Measurements from ENCODE around the gene SLC25A47. TPM values are rescaled to one million over a fixed set of nuclear protein-coding genes. Genes with fewer than 3 reads are reported as not detected.
"Not testable (repeated sequence)": the region's sequence is repeated elsewhere in the genome, so short reads cannot be mapped to it uniquely, and the experiment has no call there.

The SLC25A47 gene
- total RNA-seq, 1 donor, result 0.10 TPM

DNA sequence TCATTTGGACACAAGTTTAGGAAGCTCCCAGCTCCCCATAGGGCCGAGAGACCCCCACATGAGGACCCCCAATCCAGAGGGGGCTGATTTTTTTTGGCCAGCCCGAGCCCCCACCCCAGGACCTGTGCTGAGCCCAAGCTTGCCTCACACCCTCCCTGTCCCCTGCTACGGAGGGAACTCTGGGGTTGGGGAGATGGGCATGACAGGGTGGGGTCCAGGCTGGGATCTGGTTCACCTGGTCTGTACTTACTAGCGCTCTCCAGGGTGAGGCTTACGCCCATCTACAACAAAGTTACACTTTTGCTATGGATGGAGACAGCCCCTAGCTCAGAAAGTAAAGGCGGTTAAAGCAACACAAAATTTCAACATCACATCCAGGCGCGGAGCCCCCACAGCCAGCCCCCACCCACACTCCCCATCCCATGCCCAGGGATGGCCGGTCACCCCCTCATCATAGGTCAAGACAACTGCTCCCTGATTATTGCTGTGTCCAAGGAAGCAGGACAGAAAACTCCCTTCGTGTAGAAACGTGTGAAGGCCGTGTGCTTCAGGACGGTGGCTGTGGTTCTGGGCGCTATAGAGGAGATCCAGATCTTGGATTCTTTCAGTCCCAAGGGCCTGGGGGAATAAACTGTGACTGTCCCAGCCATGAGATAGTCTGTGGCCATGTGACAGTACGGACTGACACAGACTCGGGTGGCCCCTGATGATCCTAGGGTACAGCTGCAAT, 27.6 kb upstream of the SLC25A47 start:
- Histone ChIP-seq H3K9me3 (ENCODE audit: low read depth, low read length) (no peaks in the 10 kb centered on the region), H3K4me1 (ENCODE audit: insufficient read depth, low read length) (peaks cover 31% of the 10 kb centered on the region), H3K27me3 (ENCODE audit: insufficient read depth, low read length) (no peaks in the 10 kb centered on the region), H3K4me3 (ENCODE audit: low read length) (no peak overlapping the region)

DNA sequence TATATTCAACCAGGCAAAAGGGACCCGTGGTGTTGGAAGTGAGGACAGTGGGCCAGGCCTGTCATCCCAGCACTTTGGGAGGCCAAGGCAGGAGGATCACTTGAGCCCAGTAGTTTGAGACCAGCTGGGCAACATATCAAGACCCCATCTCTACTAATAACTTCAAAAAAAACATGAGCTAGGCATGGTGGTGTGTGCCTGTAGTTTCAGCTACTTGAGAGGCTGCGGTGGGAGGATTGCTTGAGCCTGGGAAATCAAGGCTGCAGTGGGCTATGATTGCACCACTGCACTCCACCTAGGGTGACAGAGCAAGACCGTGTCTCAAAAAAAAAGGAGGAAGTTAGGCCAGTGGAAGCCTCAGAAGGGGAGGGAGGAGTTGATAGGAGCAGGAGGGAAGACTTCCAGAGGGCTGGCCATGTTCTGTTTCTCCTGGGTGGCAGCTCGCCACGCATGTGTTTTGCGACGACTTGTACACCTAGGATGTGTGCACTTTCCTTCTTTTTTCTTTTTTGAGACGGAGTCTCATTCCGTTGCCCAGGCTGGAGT, 27.0 kb upstream of the SLC25A47 start:
- Histone ChIP-seq H3K4me1 (ENCODE audit: insufficient read depth, low read length) (peaks cover 30% of the 10 kb centered on the region), H3K4me3 (ENCODE audit: low read length) (no peak overlapping the region), H3K27me3 (ENCODE audit: insufficient read depth, low read length) (no peaks in the 10 kb centered on the region), H3K9me3 (ENCODE audit: low read depth, low read length) (no peaks in the 10 kb centered on the region)

DNA sequence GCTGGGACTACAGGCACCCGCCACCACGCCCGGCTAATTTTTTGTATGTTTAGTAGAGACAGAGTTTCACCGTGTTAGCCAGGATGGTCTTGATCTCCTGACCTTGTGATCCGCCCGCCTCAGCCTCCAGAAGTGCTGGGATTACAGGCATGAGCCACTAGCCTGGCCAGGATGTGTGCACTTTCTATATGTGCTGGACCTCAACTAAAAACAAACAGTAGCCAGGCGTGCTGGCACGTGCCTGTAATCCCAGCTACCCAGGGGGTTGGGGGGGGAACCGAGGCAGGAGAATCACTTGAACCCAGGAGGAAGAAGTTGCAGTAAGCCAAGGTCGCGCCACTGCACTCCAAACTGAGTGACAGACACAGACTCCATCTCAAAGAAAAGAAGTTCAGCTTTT, 26.4 kb upstream of the SLC25A47 start:
- H3K4me1 ChIP-seq (ENCODE audit: insufficient read depth, low read length), result peaks cover 30% of the 10 kb centered on the region
- not testable (repeated sequence) for H3K9me3 ChIP-seq (ENCODE audit: low read depth, low read length); H3K4me3 ChIP-seq (ENCODE audit: low read length); H3K27me3 ChIP-seq (ENCODE audit: insufficient read depth, low read length)

DNA sequence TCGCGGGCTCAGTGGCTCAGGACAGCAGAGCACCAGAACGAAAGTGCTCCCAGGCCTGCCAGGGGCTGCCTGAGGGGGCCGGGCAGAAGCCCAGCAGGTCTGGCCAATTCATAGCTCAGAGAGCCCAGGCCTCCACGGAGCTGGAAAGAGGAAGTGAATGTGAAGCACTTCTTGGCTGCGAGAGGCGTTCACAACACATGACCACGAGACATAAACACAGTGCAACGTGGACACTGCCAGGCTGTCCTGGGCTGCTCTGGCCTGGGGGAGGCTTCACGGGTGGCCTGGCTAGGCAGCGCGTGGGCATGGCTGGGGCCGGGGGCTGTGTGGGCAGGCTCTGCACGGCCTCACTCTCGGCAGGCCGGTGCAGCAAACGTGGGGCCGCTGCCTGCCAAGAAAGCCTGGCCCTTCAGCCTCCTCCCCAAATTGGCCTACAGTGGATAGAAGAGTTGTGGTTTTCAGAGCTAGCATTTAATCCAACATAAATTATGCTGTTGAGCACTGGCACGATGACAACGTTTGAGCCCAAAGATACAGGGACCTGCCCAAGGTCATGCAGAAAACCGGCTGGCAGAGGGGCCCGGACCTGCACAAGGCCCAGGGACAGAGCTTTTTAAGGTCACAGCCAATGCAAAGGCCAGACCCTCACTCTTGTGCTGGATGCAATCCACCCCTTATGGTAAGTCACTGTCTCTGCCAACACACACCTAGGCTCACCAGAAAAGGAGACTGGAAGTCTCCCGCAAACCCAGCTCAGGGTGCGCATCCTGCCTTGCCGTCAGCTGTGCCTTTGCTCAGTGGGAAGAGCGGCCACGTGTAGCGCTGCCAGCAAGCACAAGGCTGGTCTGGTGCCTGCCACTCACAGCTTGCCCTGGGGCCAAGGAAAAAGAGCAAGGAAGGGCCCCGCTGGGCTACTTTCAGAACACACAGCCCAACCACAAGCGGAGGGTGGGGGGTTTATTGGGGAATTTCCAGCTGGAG, 25.5 kb upstream of the SLC25A47 start:
- peaks cover 30% of the 10 kb centered on the region for H3K4me1 ChIP-seq (ENCODE audit: insufficient read depth, low read length)
- no peaks in the 10 kb centered on the region for H3K27me3 ChIP-seq (ENCODE audit: insufficient read depth, low read length)
- no peak overlapping the region for H3K4me3 ChIP-seq (ENCODE audit: low read length)
- H3K9me3 ChIP-seq (ENCODE audit: low read depth, low read length), result no peaks in the 10 kb centered on the region

DNA sequence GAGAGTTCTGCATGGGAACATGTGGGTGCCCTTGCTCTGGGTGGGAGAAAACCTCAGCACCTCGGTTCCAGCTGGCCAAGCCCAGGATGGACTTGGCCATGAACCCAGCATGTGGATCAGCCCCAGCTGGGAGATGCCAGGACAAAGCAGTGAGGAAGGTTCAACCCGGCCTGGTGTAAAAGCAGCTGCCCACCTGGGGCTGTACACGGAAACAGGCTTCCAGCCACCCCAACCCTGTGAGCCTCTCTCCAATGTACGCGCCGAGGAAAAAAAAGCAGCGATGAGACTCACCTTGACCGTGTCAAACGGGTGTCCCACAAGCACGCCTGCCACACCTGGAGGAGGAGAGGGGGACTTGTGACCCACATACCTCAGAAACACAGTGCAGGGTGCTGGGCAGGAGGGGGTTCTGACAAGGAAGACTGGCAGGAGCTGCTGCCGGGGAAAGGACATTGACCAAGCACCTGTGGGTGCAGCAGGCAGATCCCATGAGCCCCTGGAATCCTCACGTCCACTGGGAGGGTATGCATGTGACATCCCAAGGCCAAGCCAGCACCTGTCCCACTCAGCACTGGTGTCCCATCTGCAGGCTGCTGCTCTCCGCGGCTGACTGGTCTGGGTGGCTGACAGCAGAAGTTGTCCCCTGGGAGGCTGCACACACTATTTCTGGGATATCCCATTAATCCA, 24.4 kb upstream of the SLC25A47 start:
- H3K4me1 ChIP-seq (ENCODE audit: insufficient read depth, low read length), result peaks cover 30% of the 10 kb centered on the region
- H3K4me3 ChIP-seq (ENCODE audit: low read length), result no peak overlapping the region
- H3K27me3 ChIP-seq (ENCODE audit: insufficient read depth, low read length), result no peaks in the 10 kb centered on the region
- H3K9me3 ChIP-seq (ENCODE audit: low read depth, low read length), result no peaks in the 10 kb centered on the region

DNA sequence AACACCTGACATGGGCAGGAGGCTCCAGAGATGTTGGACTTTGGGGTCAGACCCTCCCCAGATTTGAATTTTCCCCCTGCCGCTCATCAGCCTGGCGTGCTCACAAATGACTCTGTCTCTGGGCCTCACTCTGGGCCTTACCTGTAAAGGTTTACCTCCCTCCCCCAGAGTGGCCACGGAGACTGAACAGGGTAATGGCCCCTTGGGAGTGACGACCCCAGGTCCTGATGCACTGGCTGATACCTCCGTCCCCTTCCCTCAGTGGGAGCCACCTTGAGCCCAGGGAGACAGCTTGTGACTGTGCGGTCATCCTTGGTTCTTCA, 23.9 kb upstream of the SLC25A47 start:
- H3K9me3 ChIP-seq (ENCODE audit: low read depth, low read length), result no peaks in the 10 kb centered on the region
- no peak overlapping the region for H3K4me3 ChIP-seq (ENCODE audit: low read length)
- peaks cover 30% of the 10 kb centered on the region for H3K4me1 ChIP-seq (ENCODE audit: insufficient read depth, low read length)
- no peaks in the 10 kb centered on the region for H3K27me3 ChIP-seq (ENCODE audit: insufficient read depth, low read length)

DNA sequence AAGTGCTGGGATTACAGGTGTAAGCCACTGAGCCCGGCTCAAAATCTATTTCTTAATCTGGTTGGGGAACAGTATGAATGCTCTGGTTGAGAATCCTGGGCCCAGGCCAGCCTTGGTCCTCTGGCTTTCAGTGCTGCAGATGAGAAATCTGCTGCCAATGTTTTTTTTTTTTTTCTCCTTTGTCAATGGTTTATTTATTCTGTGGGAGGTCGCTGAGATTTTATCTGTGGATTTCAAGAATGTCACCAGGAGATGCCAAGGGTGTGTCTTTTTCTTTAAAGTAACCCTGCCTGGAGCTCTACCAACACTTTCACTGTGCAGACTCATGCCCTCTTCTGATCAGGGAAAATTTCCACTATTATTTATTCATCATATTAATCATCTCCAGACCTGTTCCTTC, 20.5 kb upstream of the SLC25A47 start:
- H3K4me3 ChIP-seq (ENCODE audit: low read length), result no peak overlapping the region
- H3K4me1 ChIP-seq (ENCODE audit: insufficient read depth, low read length), result peaks cover 29% of the 10 kb centered on the region
- no peaks in the 10 kb centered on the region for H3K27me3 ChIP-seq (ENCODE audit: insufficient read depth, low read length)
- no peaks in the 10 kb centered on the region for H3K9me3 ChIP-seq (ENCODE audit: low read depth, low read length)

DNA sequence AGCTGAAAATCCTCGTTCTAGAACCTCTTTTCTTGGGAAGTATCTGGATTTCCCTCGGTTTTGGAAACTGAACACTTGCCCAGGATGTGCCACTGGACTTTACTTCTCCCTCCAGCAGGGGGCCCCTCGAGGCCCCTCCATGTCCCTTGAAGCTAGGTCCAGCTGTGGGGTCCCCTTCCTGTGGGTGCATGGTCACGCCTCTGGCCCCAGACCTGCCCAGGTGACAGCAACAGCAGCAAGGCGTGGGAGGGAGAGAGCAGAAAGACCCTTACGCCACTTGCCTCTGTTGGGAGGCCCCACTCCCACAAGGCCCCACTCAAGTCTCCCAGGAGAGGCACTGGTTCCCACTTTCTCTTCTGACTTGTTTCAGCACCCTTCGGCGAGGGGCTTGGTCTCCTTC, 20.0 kb upstream of the SLC25A47 start:
- Histone ChIP-seq H3K9me3 (ENCODE audit: low read depth, low read length) (no peaks in the 10 kb centered on the region), H3K27me3 (ENCODE audit: insufficient read depth, low read length) (no peaks in the 10 kb centered on the region), H3K4me1 (ENCODE audit: insufficient read depth, low read length) (peaks cover 29% of the 10 kb centered on the region), H3K4me3 (ENCODE audit: low read length) (no peak overlapping the region)

DNA sequence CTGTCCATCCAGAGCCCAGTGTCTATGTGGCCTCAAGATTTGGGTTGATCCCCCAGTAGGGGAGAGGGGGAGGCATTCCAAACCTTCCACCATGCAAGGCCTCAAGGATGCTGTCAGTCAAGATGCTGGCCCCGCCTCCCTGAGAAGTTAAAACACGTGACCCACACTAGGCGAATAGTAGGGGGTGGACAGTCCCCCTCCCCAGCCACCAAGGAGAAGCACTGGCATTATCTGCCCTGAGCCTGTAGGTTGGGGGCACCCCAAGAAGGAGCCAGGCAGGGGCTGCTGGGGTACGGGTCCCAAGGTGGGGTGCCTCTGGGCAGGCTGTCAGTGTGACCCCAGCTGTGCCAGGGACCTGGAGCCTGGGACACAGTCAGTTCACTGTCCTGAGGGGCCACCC, 19.2 kb upstream of the SLC25A47 start:
- Histone ChIP-seq H3K27me3 (ENCODE audit: insufficient read depth, low read length) (no peaks in the 10 kb centered on the region), H3K4me1 (ENCODE audit: insufficient read depth, low read length) (peaks cover 29% of the 10 kb centered on the region), H3K9me3 (ENCODE audit: low read depth, low read length) (no peaks in the 10 kb centered on the region), H3K4me3 (ENCODE audit: low read length) (no peak overlapping the region)

DNA sequence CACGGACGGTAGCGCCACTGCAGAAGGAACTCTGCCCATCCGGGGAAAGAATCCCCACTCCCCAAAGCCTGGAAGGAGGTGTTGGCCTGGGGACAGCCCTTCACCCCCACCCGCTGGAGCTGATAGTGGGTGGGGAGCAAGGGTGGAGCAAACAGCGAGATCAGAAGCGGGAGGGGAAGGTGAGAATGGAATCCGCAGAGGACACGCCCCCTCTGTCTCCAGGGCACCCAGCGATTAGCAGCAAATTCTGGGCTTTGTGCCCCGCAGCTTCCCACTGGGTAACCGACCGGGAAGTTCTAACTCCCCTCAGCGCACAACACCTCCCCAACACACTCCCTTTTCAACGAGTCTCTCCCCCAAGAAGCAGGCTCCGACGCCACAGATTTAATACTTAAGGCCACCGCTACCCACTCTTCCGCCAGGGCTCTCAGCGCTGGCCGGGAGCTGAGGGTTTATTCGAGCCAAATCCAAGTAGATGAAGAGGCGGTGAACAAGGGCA, 18.3 kb upstream of the SLC25A47 start:
- Histone ChIP-seq H3K9me3 (ENCODE audit: low read depth, low read length) (no peaks in the 10 kb centered on the region), H3K4me3 (ENCODE audit: low read length) (peak overlapping the region; percentile 30), H3K4me1 (ENCODE audit: insufficient read depth, low read length) (peaks cover 29% of the 10 kb centered on the region), H3K27me3 (ENCODE audit: insufficient read depth, low read length) (no peaks in the 10 kb centered on the region)

DNA sequence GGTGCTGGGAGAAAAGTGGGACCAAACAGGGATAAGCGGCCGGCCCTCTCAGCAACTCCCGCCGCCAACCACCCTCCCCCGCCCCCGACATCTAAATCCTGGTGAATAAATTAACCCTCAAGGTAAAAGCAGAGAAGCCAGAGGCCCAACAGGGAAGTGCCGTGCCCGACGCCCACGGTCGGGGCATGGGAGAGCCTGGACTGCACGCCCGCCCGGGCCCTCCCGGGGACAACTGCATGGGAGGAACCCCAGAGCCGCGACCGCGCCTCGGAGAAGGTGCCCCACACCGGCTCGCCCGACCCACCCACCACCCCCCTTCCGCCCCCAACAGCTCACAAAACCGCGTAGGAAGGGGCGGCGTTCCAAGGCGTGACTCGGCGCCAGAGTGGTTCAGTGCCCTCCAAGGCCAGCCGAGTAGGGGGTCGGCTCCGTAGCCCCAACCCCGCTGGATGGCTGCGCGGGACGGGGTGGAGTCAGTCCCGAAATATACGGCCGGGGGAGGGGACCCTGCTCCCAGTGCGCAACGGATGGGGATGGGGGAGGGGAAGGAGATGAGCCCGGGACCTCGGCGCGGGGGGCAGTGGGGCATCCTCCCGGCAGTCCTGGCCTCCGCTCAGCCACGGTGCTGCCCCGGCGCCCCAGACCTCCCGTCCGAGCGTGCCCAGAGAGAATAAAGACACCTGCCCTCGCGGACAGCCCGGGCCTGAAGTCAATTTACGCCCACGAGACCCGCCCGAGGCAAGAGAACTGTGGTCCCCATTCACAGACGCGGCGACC, 17.6 kb upstream of the SLC25A47 start:
- Histone ChIP-seq H3K27me3 (ENCODE audit: insufficient read depth, low read length) (no peaks in the 10 kb centered on the region), H3K4me1 (ENCODE audit: insufficient read depth, low read length) (peaks cover 29% of the 10 kb centered on the region), H3K9me3 (ENCODE audit: low read depth, low read length) (no peaks in the 10 kb centered on the region), H3K4me3 (ENCODE audit: low read length) (peak overlapping the region; percentile 62)

DNA sequence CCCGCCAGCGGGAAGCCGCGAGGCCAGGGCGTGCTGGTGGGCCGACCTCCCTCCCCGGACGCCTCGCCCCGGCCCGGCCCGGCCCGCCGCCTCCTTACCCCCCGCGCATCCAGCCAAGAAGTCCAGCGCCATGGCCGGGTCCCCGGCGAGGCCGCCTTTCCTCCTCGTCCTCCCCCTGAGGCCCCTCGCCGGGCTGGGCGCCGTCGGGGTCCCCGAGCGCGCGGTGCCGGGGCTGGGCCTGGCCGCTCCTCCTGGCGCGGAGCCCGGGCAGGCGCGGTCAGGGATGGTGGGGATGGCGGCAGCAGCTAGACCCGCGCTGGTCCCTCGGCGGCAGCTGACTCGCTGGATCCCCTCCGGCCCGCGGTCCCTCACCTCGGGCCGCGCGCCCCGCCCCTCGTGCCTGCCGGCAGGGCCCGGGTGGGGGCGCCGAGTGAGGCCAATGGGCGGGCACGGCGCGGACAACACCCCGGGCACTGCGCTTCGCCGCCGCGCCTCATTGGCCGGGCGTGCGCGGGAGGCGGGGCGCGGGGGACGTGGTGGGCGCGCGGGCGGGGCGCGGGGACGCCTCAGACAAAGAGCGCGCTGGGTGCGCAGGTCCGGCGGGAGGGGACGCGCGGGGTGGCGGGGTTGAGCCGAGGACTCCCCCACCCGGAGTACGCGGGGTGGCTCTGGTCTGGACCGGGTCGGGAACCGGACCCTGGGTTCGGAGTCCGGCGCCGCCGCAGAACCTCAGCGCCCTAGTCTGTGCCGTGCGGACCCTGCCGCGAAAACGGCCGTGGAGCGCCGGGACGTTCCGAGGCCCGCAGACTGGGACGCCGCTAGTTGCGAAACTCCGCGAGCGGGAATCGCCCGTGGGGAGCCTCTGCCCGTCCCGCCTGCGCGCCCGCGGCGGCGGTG, 16.8 kb upstream of the SLC25A47 start, which contains the start of gene SLC25A29:
Gene SLC25A29, minus strand, starts transcription at position 344 of the 897 bp plus-strand sequence. Its CDS starts 212 bp downstream, at position 132.
- H3K4me1 ChIP-seq (ENCODE audit: insufficient read depth, low read length), result peaks cover 35% of the 10 kb centered on the region
- H3K27me3 ChIP-seq (ENCODE audit: insufficient read depth, low read length), result no peaks in the 10 kb centered on the region
- H3K9me3 ChIP-seq (ENCODE audit: low read depth, low read length), result no peaks in the 10 kb centered on the region
- peak within 1 kb of the TSS; percentile 62 for H3K4me3 ChIP-seq (ENCODE audit: low read length)

DNA sequence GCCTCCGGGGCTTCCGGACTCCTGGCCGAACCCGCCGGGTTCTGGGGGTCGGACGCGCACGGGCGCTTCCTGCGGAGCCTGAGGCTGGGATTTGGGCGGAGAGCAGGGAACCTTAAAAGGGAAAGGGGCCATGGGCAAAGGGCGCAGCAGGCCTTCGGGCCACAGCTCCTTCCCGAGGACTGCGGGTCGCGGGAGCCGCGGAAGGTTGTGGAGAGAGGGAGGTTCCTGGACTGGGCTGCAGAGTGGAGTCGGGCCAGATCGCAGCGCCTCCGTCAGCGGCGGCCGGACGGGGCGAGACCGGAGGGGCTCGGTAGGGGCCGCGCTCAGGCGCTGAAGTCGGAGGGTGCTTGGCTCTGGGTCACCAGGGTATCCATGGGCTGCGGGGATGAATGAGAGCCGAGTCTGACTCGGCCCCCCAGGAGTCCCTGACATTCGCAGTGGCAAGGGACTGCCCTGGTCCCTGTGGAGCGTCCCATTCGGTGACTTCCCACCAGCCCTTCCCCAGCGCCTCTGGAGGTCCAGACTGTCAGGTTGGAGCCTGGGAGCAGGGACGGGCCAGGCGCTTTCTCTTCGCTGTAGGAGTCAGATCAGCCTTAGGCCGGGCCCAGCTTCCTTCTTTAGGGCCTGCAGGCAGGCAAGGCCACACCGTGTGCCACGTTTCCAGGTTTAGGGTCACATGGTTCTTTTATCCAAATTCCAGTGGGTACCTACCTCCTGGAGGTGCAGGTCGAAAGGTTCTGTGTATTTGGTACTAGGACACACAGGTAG, 16.0 kb upstream of the SLC25A47 start:
- Histone ChIP-seq H3K4me1 (ENCODE audit: insufficient read depth, low read length) (peaks cover 43% of the 10 kb centered on the region), H3K9me3 (ENCODE audit: low read depth, low read length) (no peaks in the 10 kb centered on the region), H3K4me3 (ENCODE audit: low read length) (peak overlapping the region; percentile 62), H3K27me3 (ENCODE audit: insufficient read depth, low read length) (no peaks in the 10 kb centered on the region)
